Progenitor cell of endocrine pancreas (in vitro differentiated cells): Measurements from ENCODE around the gene TNP2. TPM values are rescaled to one million over a fixed set of nuclear protein-coding genes. Genes with fewer than 3 reads are reported as not detected.

Experiments used
- DNase-seq: peaks from one replicate; pipeline ENCODE4 v3.0.0; 2021; ENCODE audit warnings: low spot score; ENCODE audit not compliant: unreplicated experiment
- H3K27ac Mint-ChIP-seq: 2 replicates; pipeline ENCODE4 v1.8.0; 2021; ENCODE audit warnings: mild to moderate bottlenecking, moderate library complexity, mixed read lengths
- H3K27me3 Mint-ChIP-seq: 2 replicates; pipeline ENCODE4 v1.8.0; 2021; ENCODE audit warnings: mixed read lengths
- H3K36me3 Mint-ChIP-seq: 2 replicates; pipeline ENCODE4 v1.8.0; 2022; ENCODE audit warnings: mixed read lengths; ENCODE audit not compliant: insufficient read depth
- H3K4me1 Mint-ChIP-seq: 2 replicates; pipeline ENCODE4 v1.8.0; 2021; ENCODE audit warnings: low read depth, mixed read lengths
- H3K4me3 Mint-ChIP-seq: 2 replicates; pipeline ENCODE4 v1.8.0; 2021; ENCODE audit warnings: low read depth, mild to moderate bottlenecking, moderate library complexity, mixed read lengths
- H3K9me3 Mint-ChIP-seq: 2 replicates; pipeline ENCODE4 v1.8.0; 2021; ENCODE audit warnings: low read depth, mixed read lengths
- total RNA-seq: library from RNA; stranded (reverse); gene quantifications from 2 replicates; pipeline ENCODE4 v1.2.1, GENCODE V29; 2021
- TF ChIP-seq, protein P1 (sequence below): fragments of 200-600 bp; sonication (generic); IDR thresholded peaks from one replicate; pipeline ENCODE4 v1.5.0; 2021; ENCODE audit warnings: antibody characterized with exemption, mild to moderate bottlenecking; ENCODE audit not compliant: unreplicated experiment

Gene TNP2
- total RNA-seq, 1 donor from 2014 or later, result not detected

DNA sequence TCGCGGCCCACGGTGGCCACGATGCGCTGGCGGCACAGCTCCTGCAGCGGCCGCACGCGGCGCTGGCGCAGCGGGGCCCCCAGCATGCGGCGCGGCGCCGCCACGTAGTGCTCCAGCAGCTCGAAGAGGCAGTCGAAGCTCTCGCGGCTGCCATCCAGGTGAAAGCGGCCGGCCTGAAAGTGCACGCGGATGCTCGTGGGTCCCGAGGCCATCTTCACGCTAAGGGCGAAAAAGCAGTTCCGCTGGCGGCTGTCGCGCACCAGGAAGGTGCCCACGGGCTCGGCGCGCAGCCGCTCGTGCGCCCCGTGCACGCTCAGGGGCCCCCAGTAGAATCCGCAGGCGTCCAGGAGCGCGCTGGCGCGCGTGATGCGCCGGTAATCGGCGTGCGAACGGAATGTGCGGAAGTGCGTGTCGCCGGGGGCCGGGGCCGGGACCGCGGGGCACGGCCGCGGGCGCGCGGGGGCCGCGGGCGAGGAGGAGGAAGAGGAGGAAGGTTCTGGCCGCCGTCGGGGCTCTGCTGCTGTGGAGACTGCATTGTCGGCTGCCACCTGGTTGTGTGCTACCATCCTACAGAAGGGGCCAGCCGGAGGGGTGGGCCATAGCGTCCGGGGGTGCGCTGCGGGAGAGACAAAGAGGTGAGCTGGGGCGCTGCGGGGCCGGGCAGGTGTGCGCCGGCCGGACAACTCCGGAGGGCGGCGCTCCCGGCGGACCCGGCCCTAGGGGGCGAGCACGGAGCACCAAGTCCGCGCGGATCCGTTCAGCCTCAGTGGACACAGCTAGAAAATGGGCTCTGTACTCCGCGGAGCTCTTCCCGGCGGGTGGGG lies 14.0 kb downstream of the TNP2 start:
- peaks cover 3% of the 10 kb centered on the region for H3K27me3 Mint-ChIP-seq
- TF ChIP-seq, protein P1, sequence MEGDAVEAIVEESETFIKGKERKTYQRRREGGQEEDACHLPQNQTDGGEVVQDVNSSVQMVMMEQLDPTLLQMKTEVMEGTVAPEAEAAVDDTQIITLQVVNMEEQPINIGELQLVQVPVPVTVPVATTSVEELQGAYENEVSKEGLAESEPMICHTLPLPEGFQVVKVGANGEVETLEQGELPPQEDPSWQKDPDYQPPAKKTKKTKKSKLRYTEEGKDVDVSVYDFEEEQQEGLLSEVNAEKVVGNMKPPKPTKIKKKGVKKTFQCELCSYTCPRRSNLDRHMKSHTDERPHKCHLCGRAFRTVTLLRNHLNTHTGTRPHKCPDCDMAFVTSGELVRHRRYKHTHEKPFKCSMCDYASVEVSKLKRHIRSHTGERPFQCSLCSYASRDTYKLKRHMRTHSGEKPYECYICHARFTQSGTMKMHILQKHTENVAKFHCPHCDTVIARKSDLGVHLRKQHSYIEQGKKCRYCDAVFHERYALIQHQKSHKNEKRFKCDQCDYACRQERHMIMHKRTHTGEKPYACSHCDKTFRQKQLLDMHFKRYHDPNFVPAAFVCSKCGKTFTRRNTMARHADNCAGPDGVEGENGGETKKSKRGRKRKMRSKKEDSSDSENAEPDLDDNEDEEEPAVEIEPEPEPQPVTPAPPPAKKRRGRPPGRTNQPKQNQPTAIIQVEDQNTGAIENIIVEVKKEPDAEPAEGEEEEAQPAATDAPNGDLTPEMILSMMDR, result peak; percentile 43
- H3K4me3 Mint-ChIP-seq, result peak overlapping the region; percentile 73
- peaks cover 2% of the 10 kb centered on the region for H3K36me3 Mint-ChIP-seq
- H3K4me1 Mint-ChIP-seq, result peaks cover 11% of the 10 kb centered on the region
- H3K9me3 Mint-ChIP-seq, result no peaks in the 10 kb centered on the region
- no peak overlapping the region for H3K27ac Mint-ChIP-seq
- DNase-seq, result peak; percentile 42

DNA sequence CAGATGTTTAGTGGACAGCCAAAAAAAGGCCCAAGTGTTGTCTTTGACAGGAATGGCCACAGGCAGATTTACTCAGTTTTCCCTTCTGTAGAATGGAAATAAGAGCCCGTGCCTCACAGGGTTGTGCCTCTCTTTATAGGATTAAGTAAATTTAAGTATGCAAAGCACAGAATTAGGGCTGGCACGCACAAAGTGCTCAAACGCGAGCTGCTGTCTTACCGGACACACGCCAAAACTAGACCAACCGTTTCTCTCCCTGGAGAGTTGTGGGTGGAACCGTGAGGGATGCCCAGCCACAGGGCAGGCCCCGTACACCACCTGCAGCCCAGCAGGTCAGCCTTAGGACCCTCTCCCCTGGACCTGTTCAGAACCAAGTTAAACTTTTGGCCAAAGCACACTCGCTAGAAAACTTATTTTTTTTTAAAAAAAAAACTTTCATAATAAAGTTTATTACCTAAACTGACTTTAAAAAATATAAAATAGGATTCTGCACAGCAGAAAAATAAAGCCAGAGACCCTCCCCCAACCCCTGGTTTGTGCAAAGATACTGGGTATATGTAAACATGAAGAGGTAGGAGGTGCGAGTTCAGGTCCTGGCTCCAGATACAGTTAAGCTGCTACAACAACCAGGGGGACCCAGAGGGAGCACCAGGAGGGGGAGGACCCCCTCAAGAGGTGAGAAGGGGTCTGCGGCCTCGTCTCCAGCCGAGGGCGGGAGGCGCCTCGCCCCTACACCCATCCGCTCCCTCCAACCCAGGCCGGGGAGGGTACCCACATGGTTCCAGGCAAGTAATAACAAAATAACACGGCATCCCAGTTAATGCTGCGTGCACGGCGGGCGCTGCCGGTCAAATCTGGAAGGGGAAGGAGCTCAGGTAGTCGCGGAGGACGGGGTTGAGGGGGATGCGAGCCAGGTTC lies 14.9 kb downstream of the TNP2 start:
- Mint-ChIP-seq H3K4me3 (peak overlapping the region; percentile 73), H3K27me3 (no peaks in the 10 kb centered on the region), H3K36me3 (peaks cover 2% of the 10 kb centered on the region), H3K9me3 (no peaks in the 10 kb centered on the region), H3K27ac (no peak overlapping the region), H3K4me1 (peaks cover 7% of the 10 kb centered on the region)
- TF ChIP-seq, protein P1, result no peak
- DNase-seq, result no peak

DNA sequence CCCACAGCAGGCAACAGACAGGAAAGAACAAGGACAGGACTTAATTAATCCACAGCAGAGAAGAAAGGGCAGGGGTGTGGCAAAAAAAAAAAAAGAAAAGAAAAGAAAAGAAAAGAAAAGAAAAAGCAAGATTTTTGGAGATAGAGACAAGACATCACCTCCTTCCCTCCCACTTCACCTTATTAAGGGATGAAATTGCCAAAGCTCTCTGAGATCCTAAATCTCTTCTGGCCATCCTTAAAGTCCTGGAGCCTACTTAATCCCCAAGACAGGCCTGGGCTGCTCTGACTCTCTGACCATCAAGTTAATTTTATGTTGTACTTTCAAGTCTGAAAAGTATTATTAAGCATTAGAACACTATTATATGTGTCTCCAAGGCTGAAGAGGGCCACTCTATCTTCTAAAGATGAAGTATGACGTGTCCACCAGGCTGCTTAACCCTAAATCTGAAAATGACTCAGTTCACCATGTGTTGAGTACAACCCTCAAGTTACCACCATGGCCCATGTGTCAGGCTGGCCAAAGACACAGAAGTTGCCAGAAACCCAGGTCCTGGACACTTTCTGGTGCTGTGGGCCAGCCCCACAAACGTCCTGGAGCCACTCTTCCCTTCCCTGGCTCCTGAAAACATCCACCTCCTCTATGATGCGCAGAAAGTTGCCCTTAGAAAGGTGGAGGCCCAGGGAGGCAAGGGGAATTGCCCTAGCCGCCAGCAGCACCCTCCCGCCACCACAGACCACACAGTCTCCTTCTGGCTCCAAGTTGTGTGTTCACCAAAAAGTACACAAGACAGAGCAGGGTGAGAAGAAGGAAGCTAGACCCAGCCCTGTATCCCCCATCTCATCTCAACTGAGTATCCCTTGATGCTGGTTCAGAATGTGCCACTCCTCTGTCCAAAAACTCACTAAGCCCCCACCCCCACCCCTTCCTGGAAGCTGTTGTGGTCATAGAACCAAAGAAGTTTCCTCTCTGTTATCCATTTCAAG lies 15.8 kb downstream of the TNP2 start:
- no peak for DNase-seq
- no peaks in the 10 kb centered on the region for H3K9me3 Mint-ChIP-seq
- TF ChIP-seq, protein P1, result no peak
- H3K27me3 Mint-ChIP-seq, result no peaks in the 10 kb centered on the region
- peaks cover 2% of the 10 kb centered on the region for H3K36me3 Mint-ChIP-seq
- peaks cover 7% of the 10 kb centered on the region for H3K4me1 Mint-ChIP-seq
- peak overlapping the region; percentile 56 for H3K4me3 Mint-ChIP-seq
- H3K27ac Mint-ChIP-seq, result peak overlapping the region; percentile 59

DNA sequence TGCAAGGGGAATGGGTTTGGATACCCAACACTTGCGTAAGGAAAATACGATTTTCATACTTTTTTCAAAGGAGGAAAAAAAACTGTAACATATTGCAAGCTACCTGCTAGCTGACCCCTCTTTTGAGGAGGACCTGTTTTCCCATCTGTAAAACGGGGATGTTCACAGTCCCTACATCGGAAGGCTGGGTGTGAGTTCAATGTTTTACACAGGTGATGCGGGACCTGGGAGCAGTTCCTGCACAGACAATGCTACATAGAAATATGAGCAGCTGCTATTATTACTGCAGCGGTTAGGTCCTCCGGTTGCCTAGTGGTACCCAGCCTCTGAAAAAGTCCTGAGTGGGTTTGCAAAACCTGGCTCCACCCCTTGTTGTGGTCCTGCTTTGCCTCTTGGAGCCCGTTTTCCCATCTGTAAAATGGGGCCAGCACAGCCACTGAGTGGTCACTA lies 16.6 kb downstream of the TNP2 start:
- Mint-ChIP-seq H3K27ac (no peak overlapping the region), H3K9me3 (no peaks in the 10 kb centered on the region), H3K36me3 (peaks cover 2% of the 10 kb centered on the region), H3K4me1 (peaks cover 6% of the 10 kb centered on the region), H3K4me3 (no peak overlapping the region), H3K27me3 (no peaks in the 10 kb centered on the region)
- TF ChIP-seq, protein P1, result no peak
- DNase-seq, result no peak
